Measurements from ENCODE around the gene FAM32A.

- TF ChIP-seq CTCF (IDR thresholded peaks at IDR 0.05), result no peak
- no peak for TF ChIP-seq POLR2A (IDR thresholded peaks at IDR 0.05)
Measured at GRCh38 chr19:16206046-16206605, 20.9 kb downstream of the FAM32A start.

Data from adrenal gland (tissue), 5 donors.